HG03457 (cell line): ENCODE data around the gene PKLR.
"Not testable (repeated sequence)": the region's sequence is repeated elsewhere in the genome, so short reads cannot be mapped to it uniquely, and the experiment has no call there.

ENCODE experiments used
- ATAC-seq: cut with Tn5 transposase; IDR thresholded peaks from one replicate; pipeline ENCODE4 v1.9.1; 2021; ENCODE audit warnings: moderate number of reproducible peaks; ENCODE audit not compliant: unreplicated experiment

Gene PKLR

DNA sequence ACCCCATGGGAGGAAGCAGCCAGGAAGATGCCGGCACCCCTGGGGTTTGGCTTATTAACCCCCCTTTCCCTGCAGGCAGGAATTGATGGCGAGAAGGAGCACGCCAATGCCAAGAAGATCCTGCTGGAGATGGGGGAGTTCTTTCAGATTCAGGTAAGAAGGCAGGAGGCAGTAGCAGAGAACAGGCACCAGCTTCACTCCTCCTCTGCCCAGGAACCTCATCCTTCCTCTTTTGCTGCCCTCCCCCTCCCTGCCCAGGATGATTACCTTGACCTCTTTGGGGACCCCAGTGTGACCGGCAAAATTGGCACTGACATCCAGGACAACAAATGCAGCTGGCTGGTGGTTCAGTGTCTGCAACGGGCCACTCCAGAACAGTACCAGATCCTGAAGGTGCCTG is 18.3 kb upstream of the PKLR start:
- no peak for ATAC-seq

DNA sequence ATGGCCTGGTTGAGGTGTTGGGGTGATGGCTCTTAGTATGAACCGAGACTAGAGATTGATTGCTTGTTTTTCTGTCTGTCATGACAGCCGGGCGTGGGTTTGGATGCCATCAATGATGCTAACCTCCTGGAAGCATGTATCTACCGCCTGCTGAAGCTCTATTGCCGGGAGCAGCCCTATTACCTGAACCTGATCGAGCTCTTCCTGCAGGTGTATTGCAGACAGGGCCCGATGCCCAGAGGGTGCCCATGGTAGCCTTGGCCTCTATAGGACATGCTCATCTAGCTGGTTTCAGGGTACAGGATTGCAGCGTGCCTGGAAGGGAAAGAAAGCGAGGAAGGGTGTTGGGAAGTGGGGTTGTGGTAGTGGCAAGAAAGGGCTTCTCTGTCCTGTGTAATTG is 16.8 kb upstream of the PKLR start:
- ATAC-seq = no peak

DNA sequence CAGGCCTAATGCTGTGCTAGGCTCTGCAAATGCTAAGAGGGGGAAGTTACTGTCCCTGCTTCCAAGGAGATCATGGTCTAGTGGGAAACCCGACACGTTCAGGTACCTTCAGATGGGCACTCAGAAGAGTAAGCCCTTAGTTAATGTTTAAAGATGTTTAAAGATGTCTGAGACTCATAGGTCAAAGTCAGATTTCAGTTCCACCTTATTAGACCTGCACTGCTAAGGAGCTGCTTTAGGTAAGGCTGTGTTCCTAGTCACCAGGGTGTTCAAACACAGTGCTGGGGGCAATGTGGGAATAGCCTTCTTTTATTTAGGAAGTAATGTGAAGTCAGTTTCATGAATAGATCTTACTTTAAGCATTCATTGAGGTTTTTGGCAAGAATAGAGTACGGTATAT is 15.7 kb upstream of the PKLR start:
- no peak for ATAC-seq

DNA sequence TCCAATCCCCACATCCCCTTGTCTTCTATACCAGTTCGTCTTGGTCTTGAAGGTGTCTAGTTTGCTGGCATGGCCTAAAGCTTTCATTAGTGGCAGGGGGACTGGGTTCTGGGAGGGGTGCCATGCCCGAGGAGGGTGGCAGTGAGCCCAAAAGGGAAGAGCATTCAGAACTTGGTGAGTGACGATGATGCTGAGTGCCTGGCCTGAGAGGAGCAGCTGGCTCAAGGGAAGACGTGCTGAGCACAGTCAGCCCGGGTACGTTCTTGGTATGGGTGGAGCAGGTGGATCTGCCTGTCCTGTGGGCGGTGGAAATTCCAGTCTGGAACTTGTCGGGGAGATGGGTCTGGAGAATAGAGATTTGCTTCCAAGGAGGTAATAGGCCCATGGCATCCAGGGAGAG is 12.0 kb upstream of the PKLR start:
- no peak for ATAC-seq

DNA sequence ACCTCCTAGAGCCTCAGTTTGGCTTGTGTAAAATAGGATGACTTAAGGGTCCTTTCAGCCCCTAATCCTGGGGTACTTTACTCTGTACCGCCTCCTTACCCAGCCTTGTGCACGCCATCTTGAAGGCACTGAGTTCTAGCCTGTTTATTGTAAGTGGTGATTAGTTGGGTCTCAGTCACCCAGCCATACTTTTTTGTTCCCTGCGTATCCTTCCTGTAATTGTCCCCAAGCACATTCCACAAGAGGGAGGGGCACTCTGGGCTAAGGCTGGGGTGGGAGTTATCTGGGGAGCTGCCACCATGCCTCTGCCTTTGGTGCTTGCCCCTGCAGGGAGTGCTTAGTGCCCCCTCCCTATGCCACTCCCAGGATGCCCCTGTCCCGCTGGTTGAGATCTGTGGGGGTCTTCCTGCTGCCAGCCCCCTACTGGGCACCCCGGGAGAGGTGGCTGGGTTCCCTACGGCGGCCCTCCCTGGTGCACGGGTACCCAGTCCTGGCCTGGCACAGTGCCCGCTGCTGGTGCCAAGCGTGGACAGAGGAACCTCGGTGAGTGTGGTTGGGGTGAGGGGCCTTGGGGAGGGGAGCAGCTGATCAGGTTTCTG is 8.3 kb upstream of the PKLR start:
- no peak for ATAC-seq

DNA sequence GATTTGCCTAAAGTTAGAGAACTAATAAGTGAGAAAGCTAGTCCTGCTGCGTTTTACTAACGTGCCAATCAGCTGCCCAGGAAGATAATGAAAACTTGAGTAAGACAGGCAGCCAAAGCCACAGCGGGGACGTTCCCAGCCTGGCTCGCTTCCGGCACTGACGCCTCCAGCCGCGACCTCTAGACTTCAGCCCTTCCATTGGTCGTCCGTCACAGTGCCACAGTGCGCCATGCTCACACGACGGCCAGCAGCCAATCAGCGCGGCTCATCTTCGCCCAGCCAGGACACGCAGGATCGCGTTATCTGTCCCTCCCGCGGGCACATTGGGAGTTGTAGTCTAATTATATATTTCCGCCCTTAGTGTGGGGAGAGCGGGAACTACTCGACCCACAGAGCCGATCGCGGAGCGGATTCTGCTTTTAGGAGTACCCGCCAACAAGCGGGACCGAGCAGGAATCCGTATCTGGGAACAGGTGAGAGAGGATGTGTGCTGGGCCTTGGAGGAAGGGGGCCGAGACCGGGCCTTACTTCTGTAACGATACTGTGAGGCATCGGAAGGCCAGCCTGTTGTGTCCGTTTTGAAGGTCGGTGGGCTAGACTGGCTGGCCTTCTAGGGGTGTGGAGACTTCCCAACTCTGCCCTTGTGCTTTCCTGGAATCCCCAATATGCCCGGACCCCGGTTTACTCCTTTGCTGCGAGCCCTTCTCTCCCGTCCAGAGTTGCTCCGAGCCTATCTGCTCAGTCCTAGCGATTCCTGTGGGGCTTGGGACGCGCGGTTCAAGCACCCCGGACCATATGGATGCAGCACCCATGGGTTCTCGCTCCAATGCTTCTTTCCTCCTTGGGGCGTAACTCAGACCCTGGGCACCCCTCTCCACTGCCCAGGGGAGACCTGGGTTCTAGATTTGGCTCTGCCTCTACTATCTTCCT is 7.5 kb upstream of the PKLR start, which contains the start of gene FDPS:
FDPS (plus strand) TSS at position 374 of the 930 bp plus-strand sequence. CDS start 924 bp downstream, outside the sequence.
- ATAC-seq = peak; percentile 76

DNA sequence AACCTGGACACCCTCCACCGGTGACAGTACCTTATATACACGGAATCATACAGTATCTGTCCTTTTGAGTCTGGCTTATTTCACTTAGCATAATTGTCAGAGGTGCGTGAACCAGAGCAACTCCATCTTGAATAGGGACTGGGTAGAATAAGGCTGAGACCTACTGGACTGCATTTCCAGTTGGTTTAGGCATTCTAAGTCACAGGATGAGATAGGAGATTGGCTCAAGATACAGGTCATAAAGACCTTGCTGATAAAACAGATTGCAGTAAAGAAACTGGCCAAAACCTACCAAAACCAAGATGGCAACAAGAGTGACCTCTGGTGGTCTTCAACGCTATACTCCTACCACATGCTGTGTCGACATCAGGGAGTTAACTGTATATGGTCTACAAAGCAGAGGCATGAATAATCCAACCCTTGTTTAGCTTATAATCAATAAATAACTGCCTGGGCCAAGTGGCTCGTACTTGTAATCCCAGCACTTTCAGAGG is 6.1 kb upstream of the PKLR start:
- no peak for ATAC-seq

DNA sequence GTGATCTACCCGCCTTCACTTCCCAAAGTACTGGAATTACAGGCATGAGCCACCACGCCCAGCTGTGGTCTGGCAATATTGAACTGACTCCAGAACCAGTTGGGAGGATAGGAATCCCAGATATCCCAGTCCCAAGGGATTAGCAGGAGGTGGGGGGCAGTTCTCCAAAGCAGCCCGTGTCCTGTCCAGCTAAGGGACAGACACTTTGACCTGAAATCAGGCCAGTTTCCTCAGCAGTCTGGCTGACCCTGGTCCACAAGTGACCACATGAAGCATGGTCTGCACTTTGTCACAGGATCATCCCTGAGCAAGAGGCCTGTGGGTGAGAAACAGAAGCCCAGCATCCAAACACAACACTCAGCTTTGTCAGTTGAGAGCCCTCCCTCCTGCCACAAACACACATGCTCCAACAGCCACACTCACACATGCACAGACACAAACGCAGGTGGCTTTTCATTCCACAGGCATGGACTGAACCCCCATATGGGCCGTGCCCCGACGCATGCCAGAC is 4.7 kb upstream of the PKLR start:
- no peak for ATAC-seq

DNA sequence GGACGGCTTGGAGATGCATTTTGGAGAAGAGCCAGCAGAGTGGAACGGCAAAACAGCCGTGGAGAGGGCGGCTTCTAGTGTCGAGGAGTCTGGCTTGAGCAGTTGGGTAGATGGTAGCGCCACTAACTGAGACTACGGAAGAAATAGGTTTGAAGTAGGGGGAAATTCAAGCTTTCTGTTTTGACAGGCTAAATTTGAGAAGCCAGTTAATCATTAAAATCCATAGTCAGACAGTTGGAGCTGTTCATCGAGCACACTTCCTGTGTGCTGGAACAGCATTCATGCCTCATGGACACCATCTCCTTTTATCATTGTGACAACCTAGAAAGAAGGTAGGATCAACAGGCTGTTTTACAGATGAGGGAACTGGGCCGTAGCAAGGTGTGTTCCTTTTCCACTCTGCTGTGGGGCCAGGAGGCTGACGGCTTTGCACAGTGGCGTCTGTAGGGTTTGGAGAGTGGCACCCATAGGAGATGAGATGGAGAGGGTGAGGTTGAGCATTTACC is 3.4 kb upstream of the PKLR start:
- no peak for ATAC-seq

DNA sequence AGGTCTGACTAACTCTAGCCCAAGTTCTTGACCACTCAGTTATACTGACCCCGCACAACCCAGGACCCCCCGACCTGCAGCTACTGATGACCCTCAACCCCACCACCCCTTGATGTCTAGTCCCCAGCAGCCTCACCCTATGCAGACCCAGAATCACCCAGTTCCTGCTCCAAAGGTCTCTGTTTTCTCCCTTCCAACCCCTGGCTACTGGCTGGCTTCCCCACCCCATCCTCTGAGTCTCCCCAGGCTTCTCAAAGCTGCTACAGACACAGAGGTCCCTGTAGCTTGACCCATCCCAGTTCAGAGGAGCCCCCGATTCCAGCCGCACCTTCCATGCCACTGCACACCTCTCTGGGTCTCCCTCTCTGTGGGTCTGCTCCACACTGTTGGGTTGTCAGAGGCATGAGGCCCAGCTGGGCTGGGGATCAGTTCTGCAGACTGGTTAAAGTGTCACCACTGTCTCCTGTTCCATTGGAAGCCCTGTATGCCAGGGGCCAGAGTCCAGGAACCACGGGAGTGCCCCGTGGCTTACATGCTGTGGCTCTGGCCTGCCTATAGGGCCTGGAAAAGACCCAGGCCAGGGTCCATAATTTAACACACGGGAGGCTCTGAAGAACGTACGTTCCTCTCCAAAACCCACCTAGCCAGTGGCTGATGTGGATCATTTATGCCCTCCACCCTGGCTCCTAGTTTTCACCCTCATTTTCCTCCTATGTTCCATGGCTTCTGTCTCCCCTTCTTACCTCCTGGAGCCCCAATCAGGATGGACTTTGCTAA is 497 bp downstream of the PKLR start:
- ATAC-seq = no peak

DNA sequence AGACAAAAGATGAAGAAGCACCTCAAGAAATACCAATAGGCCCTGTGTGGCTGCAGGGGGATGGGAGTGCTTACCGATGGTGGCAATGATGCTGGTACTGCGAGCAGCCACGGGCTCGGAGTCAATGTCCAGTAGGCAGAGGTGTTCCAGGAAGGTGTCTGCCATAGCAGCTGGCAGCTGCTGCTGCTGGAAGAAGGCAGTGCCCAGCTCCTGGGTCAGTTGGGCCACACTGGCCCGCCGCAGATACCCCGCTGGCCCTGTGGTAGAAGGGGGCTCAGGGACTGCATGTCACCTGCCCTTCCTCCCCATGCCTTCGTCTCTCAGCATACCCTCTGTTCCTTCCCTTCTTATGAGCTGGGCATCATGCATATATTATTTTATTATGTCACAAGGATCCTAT is 1.2 kb downstream of the PKLR start:
- ATAC-seq = no peak

DNA sequence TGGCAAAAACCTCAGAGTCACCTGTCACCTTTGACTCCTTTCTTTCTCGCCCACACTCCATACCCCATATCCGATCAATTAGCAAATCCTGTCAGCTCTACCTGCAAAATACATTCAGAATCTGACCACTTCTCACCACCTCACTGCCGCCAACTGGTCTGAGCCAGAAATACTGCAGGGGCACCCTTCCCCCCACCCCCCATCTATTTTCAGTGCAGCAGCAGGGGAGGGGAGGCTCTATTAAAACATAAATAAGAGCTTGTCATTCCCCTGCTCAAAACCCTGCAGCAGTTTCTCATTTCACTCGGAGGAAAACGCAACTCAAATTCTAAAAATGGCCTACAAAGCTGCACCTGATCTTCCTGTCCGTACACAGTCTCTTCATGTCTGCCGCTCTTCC is 3.9 kb downstream of the PKLR start:
- ATAC-seq = no peak

DNA sequence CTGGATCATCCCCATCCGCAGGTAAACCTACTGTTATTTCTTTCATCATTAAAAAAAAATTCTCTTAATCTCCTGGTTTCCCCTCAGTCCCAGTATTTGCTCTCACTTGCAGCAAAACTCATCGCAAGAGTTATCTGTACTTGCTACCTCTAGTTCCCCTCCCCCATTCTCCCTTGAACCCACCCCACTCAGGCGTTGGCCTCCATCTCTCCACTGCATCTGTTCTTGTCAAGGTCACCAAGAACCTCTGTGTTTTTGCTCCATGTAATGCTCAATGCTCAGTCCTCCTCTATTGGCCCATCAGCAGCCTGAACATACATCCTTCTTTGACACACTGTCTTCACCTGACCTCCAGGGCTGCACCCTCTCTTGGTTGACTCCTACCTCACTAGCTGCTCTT is 4.6 kb downstream of the PKLR start:
- no peak for ATAC-seq

DNA sequence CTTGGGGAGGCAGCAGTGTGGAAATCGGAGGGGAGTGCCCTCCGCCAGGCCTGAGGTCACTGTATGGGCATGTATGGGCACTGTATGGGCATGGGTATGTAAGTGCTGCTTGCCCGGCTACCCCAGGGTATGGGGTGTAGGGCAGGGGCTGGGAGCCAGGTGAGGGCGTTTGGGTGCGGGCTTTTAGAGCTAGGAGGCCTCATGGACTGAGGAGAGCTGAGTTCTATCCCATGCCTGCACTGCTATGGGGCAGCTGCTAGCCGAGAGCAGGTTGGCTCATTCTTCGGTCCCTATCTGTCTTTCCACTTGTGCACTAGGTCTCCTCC is 5.3 kb downstream of the PKLR start:
- ATAC-seq = no peak

DNA sequence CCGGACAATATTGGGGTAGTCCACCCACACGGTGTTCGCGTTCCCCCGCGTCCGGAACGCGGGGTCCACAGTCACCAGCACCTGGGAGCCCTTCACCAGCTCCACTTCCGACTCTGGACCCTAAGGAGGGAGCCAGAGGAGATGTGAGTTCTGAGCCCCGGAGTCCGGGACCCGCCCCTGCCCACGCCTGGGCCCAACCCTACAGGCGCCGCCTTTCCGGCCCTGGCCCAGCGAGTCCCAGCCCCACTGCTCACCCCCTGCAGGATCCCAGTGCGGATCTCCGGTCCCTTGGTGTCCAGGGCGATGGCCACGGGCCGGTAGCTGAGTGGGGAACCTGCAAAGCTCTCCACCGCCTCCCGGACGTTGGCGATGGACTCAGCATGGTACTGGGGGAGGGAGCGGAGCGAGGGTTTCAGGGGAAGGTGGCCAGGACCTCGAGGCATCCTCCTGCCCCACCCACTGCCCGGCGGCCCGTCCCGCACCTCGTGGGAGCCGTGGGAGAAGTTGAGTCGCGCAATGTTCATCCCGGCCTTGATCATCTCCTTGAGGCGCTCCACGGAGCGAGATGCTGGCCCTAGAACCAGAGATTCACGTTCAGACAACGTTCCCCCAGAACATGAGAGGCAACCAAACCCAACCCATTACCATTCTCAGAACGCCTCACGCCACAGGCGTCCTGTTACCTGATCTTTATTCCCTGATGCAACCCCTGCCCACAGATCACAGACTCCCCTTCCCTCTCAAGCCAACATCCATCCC is 5.9 kb downstream of the PKLR start:
- no peak for ATAC-seq

DNA sequence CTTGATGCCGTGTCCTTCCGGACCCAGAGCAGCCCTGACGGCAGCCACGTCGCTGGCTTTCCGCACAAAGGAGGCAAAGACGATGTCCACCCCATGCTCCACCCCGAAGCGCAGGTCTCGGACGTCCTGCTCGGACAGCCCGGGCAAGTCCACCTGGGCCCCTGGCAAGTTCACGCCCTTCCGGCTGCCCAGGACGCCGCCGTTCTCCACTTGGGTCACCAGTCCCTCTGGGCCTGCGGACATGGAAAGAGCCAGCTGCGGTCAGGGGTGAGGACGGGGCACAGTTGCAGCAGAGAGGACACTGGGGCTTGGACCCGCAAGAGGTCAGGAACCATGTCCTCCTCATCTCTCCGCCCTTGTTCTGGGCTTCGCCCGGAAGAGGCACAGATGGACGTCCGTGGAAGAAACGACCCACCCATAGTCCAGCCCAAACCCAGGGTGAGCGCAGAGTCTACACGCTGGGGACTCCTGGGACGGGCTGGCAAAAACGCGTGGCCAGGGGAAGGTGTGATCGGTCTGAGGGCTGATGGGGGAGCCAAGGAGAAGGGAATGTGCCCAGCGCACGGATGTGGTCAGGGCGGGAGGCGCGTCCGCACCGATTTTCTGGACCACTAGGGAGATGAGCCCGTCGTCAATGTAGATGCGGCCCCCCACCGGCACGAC is 6.6 kb downstream of the PKLR start:
- no peak for ATAC-seq

DNA sequence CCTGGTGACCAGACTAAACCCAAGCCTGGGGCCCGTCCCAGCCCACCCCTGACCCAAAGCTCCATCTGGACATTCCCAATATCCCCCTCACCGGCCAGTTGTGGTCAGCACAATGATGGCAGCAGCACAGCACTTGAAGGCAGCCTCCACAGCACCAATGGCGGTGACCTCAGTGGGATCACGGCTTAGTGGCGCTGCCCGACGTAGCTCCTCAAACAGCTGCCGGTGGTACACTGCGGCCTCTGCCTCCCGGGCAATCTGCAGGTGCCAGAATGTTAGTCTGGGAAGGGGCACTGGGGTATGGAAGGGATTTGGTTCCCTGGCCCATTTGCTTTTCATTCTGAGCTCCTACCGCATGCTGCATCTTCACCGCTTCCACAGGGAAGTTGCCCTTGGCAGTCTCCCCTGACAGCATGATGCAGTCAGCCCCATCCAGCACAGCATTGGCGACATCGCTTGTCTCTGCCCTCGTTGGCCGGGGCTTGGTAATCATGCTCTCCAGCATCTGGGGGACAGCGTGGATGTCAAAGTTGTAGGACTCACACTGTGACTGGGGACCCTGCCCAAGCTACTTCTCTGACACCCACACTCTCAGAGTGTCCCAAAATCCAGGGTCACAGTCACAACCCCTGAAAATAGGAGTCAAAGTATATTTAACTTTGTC is 8.0 kb downstream of the PKLR start:
- ATAC-seq = no peak

DNA sequence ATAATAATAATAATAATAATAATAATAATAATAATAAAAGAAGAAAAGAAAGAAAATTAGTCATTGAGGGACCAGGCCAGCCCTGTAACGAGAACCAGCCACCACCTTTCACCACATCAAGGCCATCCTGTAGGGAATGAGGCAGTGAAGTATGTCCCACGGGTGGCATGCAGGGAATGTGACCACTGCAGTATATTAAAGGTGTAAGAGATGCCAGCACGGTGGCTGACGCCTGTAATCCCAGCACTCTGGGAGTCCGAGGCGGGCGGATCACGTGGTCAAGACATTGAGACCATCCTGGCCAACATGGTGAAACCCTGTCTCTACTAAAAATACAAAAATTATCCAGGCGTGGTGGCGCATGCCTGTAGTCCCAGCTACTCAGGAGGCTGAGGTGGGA is 10.2 kb downstream of the PKLR start:
- ATAC-seq = not testable (repeated sequence)

DNA sequence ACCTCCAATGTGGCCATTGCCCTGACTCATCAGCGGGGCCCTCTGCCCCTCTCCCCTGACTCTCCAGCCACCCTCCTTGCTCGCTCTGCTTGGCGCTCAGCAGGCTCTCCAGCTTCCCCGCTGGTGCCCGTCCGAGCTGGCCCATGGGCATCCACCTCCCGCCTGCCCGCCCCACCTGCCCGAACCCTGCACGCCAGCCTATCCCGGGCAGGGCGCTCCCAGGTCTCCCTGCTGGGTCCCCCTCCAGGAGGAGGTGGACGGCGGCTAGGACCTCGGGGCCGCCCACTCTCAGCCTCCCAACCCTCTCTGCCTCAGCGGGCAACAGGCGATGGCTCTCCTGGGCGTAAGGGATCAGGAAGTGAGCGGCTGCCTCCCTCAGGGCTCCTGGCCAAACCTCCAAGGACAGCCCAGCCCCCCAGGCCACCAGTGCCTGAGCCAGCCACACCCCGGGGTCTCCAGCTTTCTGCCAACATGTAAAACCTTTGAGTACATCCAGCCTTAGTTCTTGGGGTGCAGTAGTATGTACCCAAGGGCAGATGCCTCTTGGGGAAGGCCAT is 13.2 kb downstream of the PKLR start:
- no peak for ATAC-seq
